Hematopoietic multipotent progenitor cell (in vitro differentiated cells): ENCODE results near the gene TPRG1. TPM values are rescaled to one million over a fixed set of nuclear protein-coding genes. Genes with fewer than 3 reads are reported as not detected.

ENCODE experiments used
- DNase-seq, 3 donors: peaks; one replicate each; pipeline ENCODE4 v3.0.0-alpha.2; 2011 to 2015; ENCODE audit warnings: low read depth in 2 of 3, low spot score in 2 of 3
- total RNA-seq: library from RNA; depleted of rRNA; stranded (reverse); fragments of >200 nt; gene quantifications from one replicate; pipeline ENCODE4 v1.2.3, GENCODE V29; 2012

The TPRG1 gene
- total RNA-seq, 1 donor, result under 0.01 TPM

DNA sequence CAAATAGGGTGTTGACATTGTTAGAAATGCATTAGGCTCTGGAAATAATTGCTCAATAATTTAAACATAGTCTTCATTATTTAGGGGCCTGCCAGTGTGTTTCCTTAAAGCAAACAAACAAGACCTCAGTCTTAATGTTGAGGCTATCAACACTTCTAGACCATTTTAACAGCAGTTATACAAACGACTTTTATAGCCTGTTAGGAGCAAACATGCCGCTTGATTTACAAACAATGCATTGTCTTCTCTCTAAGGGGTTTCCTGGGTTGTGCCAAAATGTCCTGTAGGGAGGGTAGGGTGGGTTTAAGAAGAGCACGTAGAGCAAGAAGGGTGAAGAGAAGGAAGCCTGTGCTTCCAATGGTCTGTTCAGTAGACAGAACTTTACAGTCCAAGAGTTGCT, 53.7 kb downstream of the TPRG1 start:
- no peak for DNase-seq

DNA sequence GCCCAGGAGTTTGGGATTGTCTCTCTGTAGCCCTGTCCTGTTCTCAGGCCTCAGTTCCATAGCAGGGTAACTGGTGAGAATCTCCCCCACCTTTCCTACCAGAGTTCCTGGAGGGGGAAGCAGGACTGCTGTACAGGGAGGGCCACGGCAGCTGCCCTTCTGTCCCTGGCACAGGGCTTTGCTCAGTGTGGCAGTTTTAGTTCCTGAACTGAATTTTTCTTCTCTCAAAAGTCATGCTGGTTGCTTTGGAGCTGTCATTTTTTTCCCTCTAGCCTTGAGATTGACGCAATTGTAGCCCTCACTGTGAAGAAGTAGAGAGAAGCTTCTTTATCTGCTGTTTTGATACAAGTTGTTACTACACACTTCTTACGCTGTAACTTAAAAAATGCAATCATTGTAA, 55.5 kb downstream of the TPRG1 start:
- DNase-seq, result no peak

DNA sequence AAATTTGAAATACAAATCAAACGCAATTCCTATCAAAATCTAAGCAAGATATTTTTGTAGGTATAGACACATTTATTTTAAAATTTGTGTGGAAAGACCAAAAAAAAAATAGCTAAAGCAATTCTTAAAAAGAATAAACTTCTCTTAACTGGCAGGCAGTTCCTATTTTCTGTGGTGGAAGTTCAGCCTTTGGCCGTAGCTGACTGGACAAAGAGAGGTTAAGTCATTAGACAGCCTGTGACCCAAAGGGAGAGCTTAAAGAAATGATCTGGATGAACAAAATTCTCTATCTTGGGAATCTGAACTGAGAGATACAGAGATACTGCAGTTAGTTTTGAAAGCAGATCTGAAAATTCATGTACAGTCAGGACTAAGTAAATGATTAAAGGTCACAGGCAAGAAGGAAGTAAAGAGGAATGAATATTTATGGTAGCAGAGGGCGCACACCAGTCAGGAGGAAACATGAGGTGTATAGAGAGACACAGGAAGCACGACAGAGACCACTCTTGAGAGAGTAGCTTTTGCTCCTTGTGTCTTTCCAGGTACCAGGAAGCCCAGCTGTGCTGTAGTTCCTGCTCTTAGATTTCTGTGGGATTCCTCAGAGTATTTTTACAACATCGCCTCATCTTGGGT, 57.5 kb downstream of the TPRG1 start:
- no peak for DNase-seq

DNA sequence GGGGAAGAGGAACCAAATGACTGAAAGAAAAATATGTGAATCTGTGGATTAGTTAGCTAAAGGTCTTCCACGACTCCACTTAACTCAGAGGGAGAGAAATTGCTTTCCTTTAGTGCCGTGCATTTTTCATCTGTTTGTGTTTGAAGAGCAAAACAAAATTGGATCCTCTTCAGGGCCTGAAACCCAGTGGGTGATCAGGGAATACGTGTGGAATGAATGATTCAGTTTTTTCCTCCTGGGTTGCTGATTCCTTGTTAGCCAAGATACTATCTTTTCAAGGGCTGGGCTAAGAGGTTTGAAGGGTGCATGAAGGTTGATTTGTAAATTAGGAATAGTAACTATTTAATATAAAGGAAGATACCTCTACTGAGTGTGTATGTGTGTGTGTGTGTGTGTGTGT, 61.0 kb downstream of the TPRG1 start:
- no peak for DNase-seq

DNA sequence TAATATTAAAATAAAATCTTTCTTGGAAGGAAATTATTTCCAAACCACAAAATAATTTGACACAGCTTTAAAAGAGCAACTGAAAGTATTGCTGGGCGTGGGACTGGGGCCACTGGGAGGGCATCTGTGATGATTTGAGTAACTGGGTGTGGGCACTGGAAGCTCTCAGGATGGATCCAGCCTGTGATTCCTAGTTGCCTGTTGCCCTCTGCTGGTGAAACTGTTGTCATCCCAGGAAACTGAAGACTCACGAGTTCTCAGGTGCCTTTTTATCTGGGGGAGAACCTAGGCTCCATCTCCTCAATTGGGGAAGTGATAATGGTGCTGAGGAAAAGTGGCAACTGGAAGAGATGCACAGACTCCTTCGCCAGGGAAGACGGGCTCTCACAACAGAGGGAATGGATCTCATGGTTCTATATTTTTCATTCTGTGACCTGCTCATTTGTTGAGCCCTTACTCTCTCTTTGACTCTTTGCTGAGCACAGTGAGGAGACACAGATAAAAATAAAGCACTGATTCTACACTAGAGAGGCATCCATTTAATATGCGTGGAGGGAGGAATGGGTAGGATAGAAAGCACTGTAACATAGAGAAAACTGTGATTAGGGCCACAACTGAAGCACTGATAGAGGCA, 61.6 kb downstream of the TPRG1 start:
- peak in 1 of 3 donors; percentile 18 for DNase-seq

DNA sequence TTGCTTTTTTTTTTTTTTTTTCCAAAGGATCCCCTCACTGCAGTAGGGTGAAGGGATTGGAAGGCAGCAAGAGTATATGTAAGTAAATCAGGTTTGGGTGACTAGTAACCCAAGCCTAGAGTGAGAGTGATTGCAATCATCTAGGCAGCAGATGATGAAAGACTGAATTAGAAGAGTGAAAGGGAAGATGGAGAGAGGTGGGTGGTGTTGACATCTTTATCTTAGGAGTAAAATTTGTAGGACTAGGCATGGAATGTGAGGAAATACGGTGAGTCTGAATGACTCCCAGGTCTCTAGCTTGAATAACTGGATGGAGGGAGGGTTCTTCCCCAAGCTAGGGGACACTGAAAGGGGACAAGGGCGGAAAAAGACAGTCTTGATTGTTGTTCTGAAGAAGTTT, 63.4 kb downstream of the TPRG1 start:
- no peak for DNase-seq

DNA sequence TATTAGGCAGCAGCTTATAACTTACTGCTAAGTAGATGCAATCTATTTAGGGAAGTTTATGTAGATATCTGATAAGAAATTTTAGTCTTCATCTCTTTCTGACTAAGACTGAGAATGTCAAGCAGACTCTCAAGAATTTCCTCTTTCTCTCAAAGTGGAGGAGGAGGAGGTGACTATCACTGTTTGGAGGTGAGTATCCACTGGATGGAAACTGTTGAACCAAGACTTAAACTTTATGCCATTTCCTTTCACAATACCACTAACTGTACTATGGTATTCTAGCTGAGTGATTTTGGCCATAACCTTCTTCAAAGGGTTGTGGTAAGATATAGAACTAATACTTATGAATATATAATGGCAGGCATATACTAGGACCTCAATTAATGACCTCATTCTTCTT, 64.6 kb downstream of the TPRG1 start:
- DNase-seq, result peak in 1 of 3 donors; percentile 21

DNA sequence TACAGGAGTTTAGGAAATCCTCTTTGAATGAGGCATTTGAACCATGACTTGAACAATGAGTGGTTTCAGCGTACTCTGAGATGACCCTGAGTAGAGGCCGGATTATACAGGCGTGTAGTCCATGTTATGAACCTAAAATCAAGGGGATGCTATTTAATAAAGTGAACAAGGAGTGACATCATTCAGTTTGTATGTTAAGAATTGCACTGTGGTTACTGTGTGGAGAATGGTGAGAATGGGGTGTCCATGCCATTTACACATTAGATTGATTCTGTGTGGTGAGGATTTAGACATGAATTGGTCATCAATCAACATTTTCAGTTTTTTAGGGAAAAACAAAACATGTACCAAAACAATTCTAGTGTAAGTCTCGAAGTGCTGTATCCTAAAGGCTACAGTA, 65.8 kb downstream of the TPRG1 start:
- DNase-seq, result no peak

DNA sequence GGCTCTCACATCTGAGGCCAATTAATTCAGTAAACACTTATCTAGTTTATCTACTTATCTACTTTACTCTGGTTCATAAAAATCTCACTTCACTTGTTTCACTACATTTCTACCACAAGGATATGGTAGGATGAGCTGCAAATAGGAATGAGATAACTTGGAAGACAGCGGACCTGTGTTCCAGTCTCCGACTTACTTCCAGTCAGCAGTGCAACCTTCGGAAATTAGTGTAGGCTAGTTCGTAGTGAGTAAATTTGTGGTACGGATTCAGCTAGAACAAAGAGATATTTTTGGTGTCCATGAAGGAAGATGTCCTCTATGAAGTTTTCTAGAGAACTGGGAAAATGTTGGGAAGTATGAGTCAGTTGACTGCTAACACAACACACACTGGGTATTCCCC, 66.3 kb downstream of the TPRG1 start:
- no peak for DNase-seq

DNA sequence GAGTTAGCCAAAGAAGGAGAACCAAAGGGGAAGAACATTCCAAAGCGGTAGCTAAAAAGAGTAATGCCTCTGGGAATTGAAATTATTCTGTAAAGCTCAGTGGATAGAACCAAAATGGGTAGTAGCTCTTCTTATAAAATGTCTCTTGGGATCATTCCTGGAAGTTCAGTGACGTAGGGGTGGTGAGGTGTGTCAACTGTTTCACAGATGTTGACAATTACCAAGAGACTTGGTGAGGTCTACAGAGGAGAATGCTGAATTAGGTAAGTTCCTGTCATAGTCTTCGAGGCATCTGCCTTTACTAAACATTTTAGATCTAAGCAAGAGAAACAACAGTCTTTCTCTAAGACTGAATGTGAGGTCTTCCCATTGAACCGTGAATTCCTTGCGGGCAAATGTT, 67.8 kb downstream of the TPRG1 start:
- no peak for DNase-seq

DNA sequence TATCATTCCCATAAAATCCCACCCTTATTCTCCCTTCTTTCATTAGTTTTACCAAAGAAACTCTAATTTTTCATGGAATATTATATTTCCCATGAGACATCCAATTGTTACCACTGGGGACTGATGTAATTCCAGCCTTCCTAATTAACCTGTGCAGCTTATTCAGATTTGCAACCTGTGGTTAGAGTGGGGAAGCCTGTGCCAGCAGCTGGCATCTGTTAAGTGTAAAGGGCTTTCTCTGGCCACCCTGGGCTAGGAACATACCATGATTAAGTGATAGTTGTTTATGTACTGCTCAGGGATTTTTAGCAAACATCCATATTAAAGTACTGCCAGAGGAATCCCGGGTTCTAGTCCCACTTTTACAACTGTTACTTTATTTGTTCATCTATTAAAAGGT, 78.2 kb downstream of the TPRG1 start:
- DNase-seq, result no peak

DNA sequence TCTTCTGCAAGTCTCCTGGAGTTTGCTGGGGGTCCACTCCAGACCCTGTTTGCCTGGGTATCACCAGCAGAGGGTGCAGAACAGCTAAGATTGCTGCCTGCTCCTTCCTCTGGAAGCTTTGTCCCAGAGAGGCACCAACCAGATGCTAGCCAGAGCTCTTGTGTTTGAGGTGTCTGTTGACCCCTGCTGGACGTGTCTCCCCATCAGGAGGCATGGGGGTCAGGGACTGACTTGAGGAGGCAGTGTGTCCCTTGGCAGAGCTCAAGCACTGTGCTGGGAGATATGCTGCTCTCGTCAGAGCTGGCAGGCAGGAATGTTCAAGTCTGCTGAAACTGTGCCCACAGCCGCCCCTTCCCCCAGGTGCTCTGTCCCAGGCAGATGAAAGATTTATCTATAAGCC, 86.5 kb downstream of the TPRG1 start:
- no peak for DNase-seq

DNA sequence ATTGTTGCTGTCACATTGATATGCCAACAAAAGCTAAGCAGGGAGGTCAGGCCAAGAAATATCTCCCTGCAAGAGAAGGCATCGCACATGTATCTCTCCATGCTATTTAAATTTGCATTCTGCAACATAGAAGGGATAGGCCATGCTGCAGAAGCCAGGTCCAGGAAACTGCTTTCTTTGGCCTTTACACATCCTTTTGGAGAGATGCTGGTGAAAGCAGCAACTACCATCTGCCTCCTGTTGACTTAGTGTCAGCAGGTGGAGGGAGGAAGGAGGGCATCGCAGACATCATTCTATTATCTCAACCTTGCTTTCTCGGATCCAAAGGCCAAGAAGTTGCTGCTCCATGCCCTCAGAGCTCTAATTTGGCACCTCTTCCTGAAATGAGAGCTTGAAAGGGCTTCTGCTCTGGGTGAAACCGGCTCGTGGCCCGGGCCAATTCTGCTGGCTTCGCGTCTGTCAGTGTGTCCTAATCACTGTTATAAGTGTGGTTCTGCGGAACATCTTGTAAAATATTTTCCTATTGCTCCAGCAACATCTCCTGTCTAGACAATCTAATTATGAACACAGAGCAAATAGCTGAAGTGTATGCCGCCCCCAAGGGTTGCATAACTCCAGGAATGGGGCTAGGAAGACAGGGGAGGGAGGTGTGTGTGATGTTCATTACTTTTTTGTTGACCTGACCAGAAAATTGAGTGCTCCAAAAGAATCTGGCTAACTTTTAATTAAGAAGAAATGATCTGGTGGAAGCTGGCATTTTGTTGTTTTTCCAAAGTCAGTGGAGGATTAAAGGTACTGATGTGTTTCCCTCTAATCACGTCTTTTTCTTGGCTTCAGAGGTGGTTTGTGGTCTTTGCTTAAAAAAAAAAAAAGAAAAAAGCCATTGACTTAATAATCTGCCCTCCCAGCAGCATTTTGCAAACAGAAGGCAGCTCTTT, 89.1 kb downstream of the TPRG1 start:
- DNase-seq, result no peak

DNA sequence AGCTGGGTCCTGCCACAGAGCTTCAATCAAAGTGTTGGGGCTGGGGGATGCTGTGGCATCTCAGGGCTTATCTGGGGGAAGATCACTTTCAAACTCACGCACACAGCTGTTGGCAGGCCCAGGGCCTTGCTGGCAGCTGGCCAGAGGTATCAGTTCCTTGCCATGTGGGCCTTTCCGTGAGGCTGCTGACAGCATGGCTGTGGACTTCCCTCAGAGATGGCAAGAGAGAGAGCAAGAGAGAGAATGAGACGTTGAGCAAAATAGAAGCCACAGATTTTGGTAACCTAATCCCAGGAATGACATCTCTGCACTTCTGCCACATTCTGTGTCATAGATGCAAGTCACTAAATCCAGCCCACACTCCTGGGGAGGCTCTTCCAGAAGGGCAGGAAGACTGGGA, 91.0 kb downstream of the TPRG1 start:
- DNase-seq, result peak in 1 of 3 donors; percentile 40

DNA sequence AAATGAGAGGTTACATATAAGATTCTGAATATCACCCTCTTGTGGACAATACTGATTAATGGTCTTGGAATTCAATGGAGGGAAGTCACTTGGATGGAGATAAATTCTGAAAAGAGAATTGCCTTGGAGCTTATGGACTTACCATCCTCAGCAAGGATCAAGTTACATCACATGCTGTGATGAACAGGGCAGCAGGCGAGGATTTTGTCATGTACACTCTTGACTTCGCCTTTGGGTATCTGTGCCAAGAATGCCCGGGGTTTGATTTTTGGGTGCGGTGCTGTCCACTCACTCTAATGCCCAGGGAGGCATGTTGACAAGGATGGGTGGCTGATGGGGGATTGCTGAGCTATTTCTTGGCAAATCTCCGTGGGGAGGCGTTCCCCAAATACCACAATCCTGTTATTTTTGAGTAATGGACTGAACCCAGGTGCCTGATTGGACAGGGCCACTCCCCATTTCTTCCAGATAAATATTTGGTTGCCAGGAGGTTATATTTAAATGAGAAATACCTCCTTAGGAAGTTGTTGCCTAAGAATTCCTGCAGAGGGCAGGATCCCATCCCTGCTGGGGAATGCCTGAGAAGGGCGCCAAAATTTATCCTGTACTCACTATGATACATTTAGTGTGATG, 96.3 kb downstream of the TPRG1 start:
- peak in 1 of 3 donors; percentile 17 for DNase-seq

DNA sequence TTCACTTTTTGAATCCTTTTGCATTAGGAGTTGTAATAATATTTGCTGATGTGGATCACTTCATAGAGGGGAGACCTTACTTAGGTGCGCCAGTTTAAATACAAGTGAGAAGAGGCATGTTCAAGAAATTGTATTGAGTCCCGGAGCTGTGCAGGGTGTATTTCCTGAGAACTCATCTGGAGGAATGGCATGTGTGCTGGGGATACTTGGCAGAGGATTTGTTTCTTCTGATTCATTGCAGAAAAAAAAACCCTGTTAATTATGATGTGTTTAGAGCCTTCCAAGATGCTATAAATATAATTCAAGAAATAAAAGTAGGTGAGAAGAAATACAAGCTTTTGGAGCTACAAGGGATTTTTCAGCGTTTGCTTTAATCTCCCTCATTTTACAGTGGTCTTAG, 97.6 kb downstream of the TPRG1 start:
- no peak for DNase-seq

DNA sequence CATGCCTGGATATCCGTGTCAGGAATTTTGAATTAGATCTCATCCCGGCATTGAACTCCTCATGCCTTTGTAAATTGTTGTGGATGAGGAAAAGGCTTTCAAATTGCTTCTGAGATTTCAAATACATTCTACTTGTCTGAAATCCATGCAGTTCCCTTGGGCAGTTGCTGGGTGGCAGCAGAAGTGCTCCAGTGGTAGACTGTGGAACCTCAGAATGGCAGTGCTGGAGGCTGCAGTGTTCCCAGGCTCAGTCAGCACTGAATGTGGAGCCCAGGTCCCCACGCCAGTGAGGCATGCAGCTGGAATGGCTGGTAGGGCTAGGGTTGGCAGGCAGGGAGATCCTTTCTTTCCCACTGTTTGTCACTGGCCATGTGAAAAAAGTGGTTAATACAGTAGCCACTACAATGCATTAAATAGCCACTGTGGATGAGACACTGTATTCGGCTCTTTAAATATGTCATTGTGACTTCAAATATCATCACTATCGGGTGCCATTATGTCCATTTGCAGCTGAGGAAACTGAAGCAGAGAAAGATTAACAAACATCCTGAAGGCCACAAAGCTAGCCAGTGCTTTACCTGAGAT, 98.6 kb downstream of the TPRG1 start:
- peak in 1 of 3 donors; percentile 53 for DNase-seq

DNA sequence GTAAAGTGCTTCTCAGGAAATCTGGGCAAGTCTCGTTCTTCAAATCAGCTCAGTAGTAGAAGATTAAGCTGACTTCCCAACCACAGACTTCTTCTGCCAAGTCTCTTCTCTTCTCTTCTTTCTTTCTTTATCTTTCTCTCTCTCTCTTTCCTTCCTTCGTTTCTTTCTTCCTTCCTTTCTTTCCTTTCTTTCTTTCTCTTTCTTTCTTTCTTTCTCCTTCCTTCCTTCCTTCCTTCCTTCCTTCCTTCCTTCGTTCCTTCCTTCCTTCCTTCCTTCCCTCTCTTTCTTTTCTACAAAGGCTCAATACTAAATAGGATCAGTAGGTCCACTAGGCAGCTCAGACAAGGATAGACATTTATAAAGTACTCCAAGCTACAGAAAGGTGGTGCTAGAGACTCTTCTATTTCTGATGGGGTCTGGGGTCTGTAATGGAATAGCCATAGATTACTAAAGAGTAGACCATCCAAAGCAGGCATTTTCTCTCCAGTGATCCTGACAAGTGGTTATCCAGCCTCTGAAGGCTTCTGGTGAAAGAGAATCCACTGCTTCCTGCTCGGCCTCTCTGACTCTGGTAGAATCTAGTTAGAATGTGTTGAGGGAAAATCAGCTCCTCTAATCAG, 100.8 kb downstream of the TPRG1 start:
- DNase-seq, result peak in 1 of 3 donors; percentile 54

DNA sequence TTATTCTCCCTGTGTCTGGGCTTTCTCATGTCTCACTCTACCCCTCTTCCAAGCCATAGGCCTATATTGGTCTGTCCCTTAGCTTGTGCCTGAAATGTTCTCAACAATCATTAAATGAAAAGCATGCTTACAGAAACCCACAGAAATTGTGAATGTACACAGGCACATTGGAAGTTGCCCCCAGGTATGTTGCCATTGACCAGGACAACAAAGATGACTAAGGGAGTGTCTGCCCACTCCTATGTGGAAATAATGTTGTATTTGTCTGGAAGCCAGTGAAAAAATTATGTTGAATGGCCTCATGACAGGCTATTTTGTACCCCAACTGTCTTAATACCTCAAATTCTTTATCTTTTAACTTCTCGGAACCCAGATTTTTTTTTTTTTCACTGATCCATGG, 102.0 kb downstream of the TPRG1 start:
- DNase-seq, result no peak

DNA sequence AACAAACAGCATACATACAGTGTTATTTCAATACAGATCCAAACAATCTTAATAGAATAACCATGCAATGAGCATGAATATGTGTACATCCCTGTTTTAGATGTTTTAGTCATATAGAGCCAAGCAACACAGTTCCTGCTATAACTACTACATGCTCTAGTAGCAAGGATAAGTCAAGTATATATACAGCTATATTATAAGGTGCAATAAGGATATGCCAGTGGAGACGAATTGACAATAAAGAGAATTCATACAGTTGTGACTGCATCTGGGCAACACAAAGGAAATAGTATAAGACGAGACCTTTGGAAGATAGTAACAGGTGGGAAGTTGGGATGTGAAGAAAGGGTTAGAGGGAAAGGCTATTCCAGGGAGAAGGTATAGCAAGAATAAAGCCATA, 103.4 kb downstream of the TPRG1 start:
- DNase-seq, result no peak
